Activated CD4-positive, alpha-beta T cell treated with anti-CD3 and anti-CD28 coated beads for 36 hours (primary cell): ENCODE measurements around the gene RAI14. TPM values are rescaled to one million over a fixed set of nuclear protein-coding genes. Genes with fewer than 3 reads are reported as not detected.
"Not testable (repeated sequence)": the region's sequence is repeated elsewhere in the genome, so short reads cannot be mapped to it uniquely, and the experiment has no call there.

Experiments
- ATAC-seq: fragments of 200-7000 bp; cut with Tn5 transposase; one replicate; pipeline ENCODE4 v1.10.0; 2021; ENCODE audit warnings: mild to moderate bottlenecking, moderate library complexity
- CTCF ChIA-PET: fragments of 350-600 bp; sonication (Branson Sonifier 250); formaldehyde crosslinking; loops from one replicate; lab custom pipeline; 2021; ENCODE audit warnings: antibody characterized with exemption; lab: Charles Lee
- POLR2A ChIA-PET: fragments of 350-600 bp; sonication (Branson Sonifier 250); formaldehyde crosslinking; loops from one replicate; lab custom pipeline; 2021; ENCODE audit warnings: antibody characterized with exemption, inconsistent platforms; lab: Charles Lee
- DNase-seq: peaks from one replicate; pipeline ENCODE4 v3.0.0-alpha.2; 2020
- H3K27ac Mint-ChIP-seq: one replicate; pipeline ENCODE4 v1.8.0; 2021; ENCODE audit warnings: mixed read lengths
- H3K27me3 Mint-ChIP-seq: one replicate; pipeline ENCODE4 v1.8.0; 2021; ENCODE audit warnings: mixed read lengths
- H3K36me3 Mint-ChIP-seq: one replicate; pipeline ENCODE4 v1.8.0; 2021; ENCODE audit warnings: low read depth, mixed read lengths
- H3K4me1 Mint-ChIP-seq: one replicate; pipeline ENCODE4 v1.8.0; 2021; ENCODE audit warnings: mixed read lengths
- H3K4me3 Mint-ChIP-seq: one replicate; pipeline ENCODE4 v1.8.0; 2021; ENCODE audit warnings: mild to moderate bottlenecking, moderate library complexity, mixed read lengths
- H3K9me3 Mint-ChIP-seq: one replicate; pipeline ENCODE4 v1.8.0; 2021; ENCODE audit warnings: low read depth, mixed read lengths
- intact Hi-C, 2 experiments: fragments of 100-400 bp; cut with DNase I in 1 of 2; cut with micrococcal nuclease in 1 of 2; formaldehyde crosslinking; loops; one replicate each; pipeline versions ENCODE4 v1.14.2 to v1.15.1; 2022 to 2024; cut with DNase I, micrococcal nuclease
- total RNA-seq, 2 experiments: library from RNA; stranded (reverse); gene quantifications; one replicate each; pipeline ENCODE4 v1.2.3, GENCODE V29; 2021

Gene RAI14
- total RNA-seq, 2 experiments from 2014 or later, result 4.5 to 7.1 TPM

- POLR2A ChIA-PET, result no interaction called here
- DNase-seq, result no peak
- Mint-ChIP-seq H3K4me3 (no peak overlapping the region), H3K36me3 (no peaks in the 10 kb centered on the region), H3K4me1 (no peaks in the 10 kb centered on the region), H3K27ac (no peak overlapping the region), H3K9me3 (peaks cover 2% of the 10 kb centered on the region), H3K27me3 (peaks cover 15% of the 10 kb centered on the region)
- intact Hi-C loops, result no loop called here
- CTCF ChIA-PET, result no interaction called here
- ATAC-seq, result no peak
These were observed 114.4 kb downstream of the RAI14 start for GRCh38 chr5:34770486-34770885.

DNA sequence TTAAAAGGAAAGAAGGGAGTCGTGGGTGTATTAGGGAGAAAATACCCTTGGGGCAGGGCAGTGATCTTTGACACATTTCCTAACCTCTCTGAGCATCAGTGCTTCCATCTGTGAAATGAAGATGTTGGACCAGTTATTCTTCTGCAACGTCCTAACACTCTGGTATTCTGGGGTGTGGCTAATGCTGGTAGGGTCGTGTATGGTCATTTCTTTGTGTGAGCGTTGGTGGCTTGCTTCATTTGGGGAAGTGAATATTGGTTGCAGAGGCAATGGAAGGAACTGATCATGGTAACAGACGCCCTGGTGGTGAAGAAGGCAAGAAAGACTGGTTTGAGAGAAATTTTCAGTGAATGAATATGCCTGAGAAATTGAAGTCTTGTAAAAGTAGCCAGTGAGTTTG is 114.9 kb downstream of the RAI14 start:
- H3K27ac Mint-ChIP-seq, result no peak overlapping the region
- H3K4me1 Mint-ChIP-seq, result no peaks in the 10 kb centered on the region
- H3K36me3 Mint-ChIP-seq, result no peaks in the 10 kb centered on the region
- DNase-seq (no peak), ATAC-seq (no peak)
- H3K4me3 Mint-ChIP-seq, result no peak overlapping the region
- ChIA-PET POLR2A (no interaction called here), CTCF (no interaction called here)
- H3K9me3 Mint-ChIP-seq, result peaks cover 5% of the 10 kb centered on the region
- intact Hi-C loops, result no loop called here
- peaks cover 17% of the 10 kb centered on the region for H3K27me3 Mint-ChIP-seq

DNA sequence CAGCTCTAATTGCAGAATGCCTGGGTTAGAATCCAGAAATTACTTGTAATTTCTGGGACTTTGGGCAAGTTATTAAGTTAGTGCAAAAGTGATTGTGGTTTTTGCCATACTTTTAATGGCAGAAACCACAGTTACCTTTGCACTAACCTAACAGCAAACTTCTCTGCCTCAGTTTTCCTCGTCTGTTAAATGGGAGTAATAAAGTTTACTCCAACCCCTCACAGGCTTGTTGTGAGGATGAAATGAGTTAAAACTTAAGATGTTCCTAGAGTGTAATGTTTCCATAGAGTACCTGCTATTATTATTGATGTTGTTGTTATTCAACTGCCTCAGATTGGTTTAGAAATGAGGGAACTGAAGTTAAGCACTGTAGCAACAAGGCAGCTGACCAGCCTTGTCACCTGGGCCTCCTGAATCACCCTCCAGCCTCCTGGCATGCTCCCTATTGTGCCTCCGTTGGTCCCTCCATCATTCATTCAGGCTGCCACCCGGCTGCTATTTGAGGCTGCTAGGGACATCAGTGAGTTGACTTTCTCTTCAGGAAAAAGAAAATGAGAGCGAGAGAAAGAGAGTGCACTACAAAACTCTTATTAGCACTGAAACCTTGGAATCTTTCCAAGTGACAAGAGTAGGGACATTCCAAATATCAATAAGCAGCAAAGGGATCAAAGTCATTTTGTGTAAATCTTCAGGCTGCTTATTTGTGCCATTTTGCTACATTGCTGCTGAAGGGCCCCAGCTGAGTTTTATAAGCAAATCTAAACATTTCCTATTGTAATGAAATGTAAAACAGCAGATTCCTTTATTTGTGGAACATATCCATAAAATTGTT is 116.4 kb downstream of the RAI14 start:
- no peak overlapping the region for H3K4me3 Mint-ChIP-seq
- intact Hi-C loops, result no loop called here
- ATAC-seq (no peak), DNase-seq (no peak)
- H3K27me3 Mint-ChIP-seq, result peaks cover 17% of the 10 kb centered on the region
- H3K4me1 Mint-ChIP-seq, result no peaks in the 10 kb centered on the region
- no peak overlapping the region for H3K27ac Mint-ChIP-seq
- no peaks in the 10 kb centered on the region for H3K36me3 Mint-ChIP-seq
- ChIA-PET CTCF (no interaction called here), POLR2A (no interaction called here)
- H3K9me3 Mint-ChIP-seq, result peaks cover 5% of the 10 kb centered on the region

DNA sequence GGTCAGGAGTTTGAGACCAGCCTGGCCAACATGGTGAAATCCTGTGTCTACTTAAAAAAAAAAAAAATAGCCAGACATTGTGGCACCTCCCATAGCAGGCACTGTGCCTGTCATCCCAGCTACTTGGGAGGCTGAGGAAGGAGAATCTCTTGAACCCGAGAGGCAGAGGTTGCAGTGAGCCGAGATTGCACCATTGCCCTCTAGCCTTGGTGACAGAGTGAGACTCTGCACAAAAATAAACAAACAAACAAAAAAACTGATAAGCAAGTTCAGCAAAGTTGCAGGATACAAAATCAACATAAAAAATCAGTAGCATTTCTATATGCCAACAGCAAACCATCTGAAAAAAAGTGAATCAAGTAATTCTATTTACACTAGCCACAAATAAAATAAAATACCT is 118.0 kb downstream of the RAI14 start:
- POLR2A ChIA-PET, result no interaction called here
- DNase-seq (no peak), ATAC-seq (no peak)
- CTCF ChIA-PET, result no interaction called here
- Mint-ChIP-seq H3K4me3 (no peak overlapping the region), H3K27ac (no peak overlapping the region), H3K36me3 (no peaks in the 10 kb centered on the region), H3K9me3 (peaks cover 5% of the 10 kb centered on the region), H3K27me3 (peaks cover 16% of the 10 kb centered on the region), H3K4me1 (no peaks in the 10 kb centered on the region)
- intact Hi-C loops, result no loop called here

- peaks cover 16% of the 10 kb centered on the region for H3K27me3 Mint-ChIP-seq
- H3K9me3 Mint-ChIP-seq, intact Hi-C loops, ATAC-seq, H3K27ac Mint-ChIP-seq, H3K4me1 Mint-ChIP-seq, POLR2A ChIA-PET, CTCF ChIA-PET, DNase-seq, H3K4me3 Mint-ChIP-seq, H3K36me3 Mint-ChIP-seq: not testable (repeated sequence)
These were observed 118.5 kb downstream of the RAI14 start for GRCh38 chr5:34774678-34775077.

GRCh38 chr5:34775886-34776285 is 119.8 kb downstream of the RAI14 start:
- Mint-ChIP-seq H3K4me1 (no peaks in the 10 kb centered on the region), H3K4me3 (no peak overlapping the region)

DNA sequence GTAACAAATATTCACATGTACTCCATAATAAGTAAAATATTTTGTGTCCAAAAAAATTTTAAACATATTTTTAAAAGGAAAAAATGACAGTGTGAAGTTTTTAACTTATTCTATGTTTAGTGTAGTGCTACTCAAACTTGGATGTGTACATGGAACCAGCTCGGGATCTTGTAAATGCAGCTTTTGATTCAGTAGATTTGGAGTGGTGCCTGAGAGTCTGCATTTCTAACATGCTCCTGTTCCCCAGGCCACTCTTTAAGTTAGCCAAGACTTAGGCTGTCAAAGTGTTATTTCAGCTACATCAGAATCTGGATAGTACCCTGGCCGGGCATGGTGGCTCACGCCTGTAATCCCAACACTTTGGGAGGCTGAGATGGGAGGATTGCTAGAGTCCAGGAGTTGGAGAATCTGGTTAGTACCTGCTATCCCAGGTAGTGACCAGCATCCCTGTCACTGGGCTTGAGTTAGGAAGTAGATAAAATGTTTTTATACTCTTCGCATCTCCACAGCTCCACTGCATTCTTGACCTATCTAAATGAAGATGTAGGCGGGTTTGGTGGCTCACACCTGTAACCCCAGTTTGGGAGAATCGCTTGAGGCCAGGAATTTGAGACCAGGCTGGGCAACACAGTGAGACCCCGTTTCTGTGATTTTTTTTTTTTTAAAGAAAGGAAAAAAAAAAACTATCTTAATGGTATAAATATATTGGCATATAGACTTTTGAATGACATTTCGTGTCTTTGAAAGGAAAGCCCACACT is 122.1 kb downstream of the RAI14 start:
- H3K4me3 Mint-ChIP-seq, result no peak overlapping the region
- no peak for DNase-seq
- H3K4me1 Mint-ChIP-seq, result no peaks in the 10 kb centered on the region
- H3K36me3 Mint-ChIP-seq, result no peaks in the 10 kb centered on the region
- POLR2A ChIA-PET, result no interaction called here
- H3K27ac Mint-ChIP-seq, result no peak overlapping the region
- CTCF ChIA-PET, result no interaction called here
- ATAC-seq, result no peak
- H3K9me3 Mint-ChIP-seq, result peaks cover 14% of the 10 kb centered on the region
- peaks cover 6% of the 10 kb centered on the region for H3K27me3 Mint-ChIP-seq
- intact Hi-C loops, result no loop called here

More at GRCh38 chr5:34775886-34776285, 119.8 kb downstream of the RAI14 start:
- no peak for DNase-seq
- intact Hi-C loops, result no loop called here
- Mint-ChIP-seq H3K27ac (no peak overlapping the region), H3K9me3 (peaks cover 5% of the 10 kb centered on the region), H3K36me3 (no peaks in the 10 kb centered on the region), H3K27me3 (peaks cover 10% of the 10 kb centered on the region)
- ATAC-seq, result no peak
- ChIA-PET CTCF (no interaction called here), POLR2A (no interaction called here)

DNA sequence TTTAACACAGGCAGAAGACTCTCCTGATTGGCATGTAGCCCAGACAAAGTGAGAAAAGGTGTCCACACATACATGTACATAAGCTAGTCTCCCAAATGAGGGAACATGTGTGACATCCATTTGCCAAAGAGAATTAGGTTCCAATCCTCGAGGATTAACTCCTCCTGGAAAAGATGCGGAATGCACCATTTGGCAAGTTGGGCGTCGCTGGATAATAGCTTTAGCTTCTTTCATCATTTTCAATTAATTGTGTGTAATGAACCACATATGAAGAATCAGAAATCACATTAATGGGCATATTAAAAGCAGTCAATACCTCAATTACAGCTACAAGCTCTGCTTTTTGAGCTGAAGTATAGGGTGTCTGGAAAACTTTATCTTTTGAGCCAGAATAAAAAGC is 127.8 kb downstream of the RAI14 start:
- intact Hi-C loops, H3K4me3 Mint-ChIP-seq, POLR2A ChIA-PET, DNase-seq, ATAC-seq, H3K36me3 Mint-ChIP-seq, H3K4me1 Mint-ChIP-seq, H3K27ac Mint-ChIP-seq, CTCF ChIA-PET, H3K27me3 Mint-ChIP-seq: not testable (repeated sequence)
- H3K9me3 Mint-ChIP-seq, result peaks cover 13% of the 10 kb centered on the region

DNA sequence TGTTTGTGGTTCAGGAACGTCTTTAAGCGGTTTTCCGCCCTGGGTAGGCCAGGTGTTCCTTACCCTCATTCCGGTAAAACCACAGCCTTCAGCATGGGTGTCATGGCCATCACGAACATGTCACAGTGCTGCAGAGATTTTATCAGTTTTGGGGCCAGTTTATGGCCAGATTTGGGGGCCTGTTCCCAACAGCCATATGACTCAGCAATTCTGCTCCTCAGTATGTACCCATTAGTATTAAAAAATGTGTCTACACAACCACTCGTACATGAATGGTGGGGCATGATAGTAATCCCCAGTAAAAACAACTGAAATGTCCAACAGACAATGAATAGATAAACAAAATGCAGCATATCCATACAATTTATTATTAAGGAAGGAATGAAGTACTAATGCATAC is 130.9 kb downstream of the RAI14 start:
- Mint-ChIP-seq H3K27me3 (peaks cover 8% of the 10 kb centered on the region), H3K27ac (no peak overlapping the region), H3K4me3 (no peak overlapping the region), H3K9me3 (peaks cover 6% of the 10 kb centered on the region), H3K36me3 (no peaks in the 10 kb centered on the region), H3K4me1 (no peaks in the 10 kb centered on the region)
- ChIA-PET POLR2A (no interaction called here), CTCF (no interaction called here)
- intact Hi-C loops, result no loop called here
- DNase-seq (no peak), ATAC-seq (no peak)

DNA sequence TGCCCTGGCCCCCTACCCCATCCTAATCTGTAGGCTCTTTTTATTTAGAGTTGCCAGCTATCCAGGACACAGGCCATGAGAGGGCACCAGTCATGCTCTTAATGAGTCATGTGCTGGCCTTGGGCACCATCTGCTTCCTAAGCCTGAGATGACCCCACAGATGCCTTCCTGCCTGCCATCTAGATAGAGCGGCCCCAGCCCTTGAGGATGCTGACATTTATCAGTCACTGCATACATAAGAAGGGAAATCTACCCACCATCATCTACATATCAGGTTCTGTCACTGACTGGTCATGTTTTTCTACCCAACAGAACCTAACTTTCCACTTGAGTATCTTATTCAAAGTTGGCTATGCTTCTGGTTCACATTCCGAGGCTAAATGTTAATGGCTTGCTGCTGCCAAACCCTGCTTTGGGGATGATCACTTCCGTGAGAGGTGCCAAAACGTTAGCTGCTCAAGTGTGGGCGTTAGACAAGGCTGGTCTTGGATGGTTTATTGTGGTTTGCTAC is 132.9 kb downstream of the RAI14 start:
- ATAC-seq (no peak), DNase-seq (no peak)
- Mint-ChIP-seq H3K9me3 (peaks cover 4% of the 10 kb centered on the region), H3K4me3 (no peak overlapping the region), H3K4me1 (no peaks in the 10 kb centered on the region), H3K27ac (no peak overlapping the region), H3K27me3 (peaks cover 7% of the 10 kb centered on the region), H3K36me3 (no peaks in the 10 kb centered on the region)
- ChIA-PET CTCF (interaction anchor here (0.6 kb wide), 1 partner anchor 1658 kb away, joined by 3 read pairs; no protein-coding TSS in a partner anchor), POLR2A (no interaction called here)
- intact Hi-C loops, result no loop called here

GRCh38 chr5:34789639-34790038 is 133.5 kb downstream of the RAI14 start:
- intact Hi-C loops, result no loop called here
- CTCF ChIA-PET, result interaction anchor here (0.6 kb wide), 1 partner anchor 1657 kb away, joined by 3 read pairs; no protein-coding TSS in a partner anchor
- POLR2A ChIA-PET, result no interaction called here
- H3K27ac Mint-ChIP-seq, result no peak overlapping the region
- DNase-seq, result no peak
- H3K4me1 Mint-ChIP-seq, result no peaks in the 10 kb centered on the region
- H3K27me3 Mint-ChIP-seq, result peaks cover 7% of the 10 kb centered on the region
- no peak overlapping the region for H3K4me3 Mint-ChIP-seq
- H3K36me3 Mint-ChIP-seq, result no peaks in the 10 kb centered on the region
- H3K9me3 Mint-ChIP-seq, result peaks cover 4% of the 10 kb centered on the region
- no peak for ATAC-seq

DNA sequence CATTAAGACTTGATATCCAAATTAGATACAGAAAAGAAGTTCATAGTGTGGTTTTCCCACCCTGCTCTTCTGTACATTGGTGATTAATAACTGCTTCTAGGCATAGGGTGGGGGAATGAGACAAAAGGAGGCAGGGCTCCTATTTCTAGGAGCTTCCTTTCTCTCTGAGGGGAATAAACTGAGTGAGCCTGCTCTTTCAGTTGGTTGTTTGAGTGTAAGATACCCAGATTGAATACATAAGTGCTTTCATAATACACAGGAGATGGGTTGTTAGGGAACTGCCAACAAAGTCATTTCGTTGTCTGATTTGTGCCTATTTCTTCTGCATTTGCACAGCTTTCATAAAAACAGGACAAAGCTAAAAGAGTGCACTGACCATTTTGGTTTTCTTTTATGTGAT is 133.9 kb downstream of the RAI14 start:
- ATAC-seq, result no peak
- Mint-ChIP-seq H3K36me3 (no peaks in the 10 kb centered on the region), H3K27ac (no peak overlapping the region), H3K27me3 (peaks cover 7% of the 10 kb centered on the region), H3K4me1 (no peaks in the 10 kb centered on the region), H3K4me3 (no peak overlapping the region), H3K9me3 (peaks cover 4% of the 10 kb centered on the region)
- DNase-seq, result no peak
- CTCF ChIA-PET, result no interaction called here
- intact Hi-C loops, result no loop called here
- POLR2A ChIA-PET, result no interaction called here
